GM23338 (cell line): Measurements from ENCODE around the gene ISG15. TPM values are rescaled to one million over a fixed set of nuclear protein-coding genes. Genes with fewer than 3 reads are reported as not detected.

Source experiments
- ATAC-seq: fragments of 200-7000 bp; cut with Tn5 transposase; 3 replicates; pipeline ENCODE4 v1.9.1; 2020
- DNase-seq: peaks from one replicate; pipeline ENCODE4 v3.0.0-alpha.2; 2015; ENCODE audit warnings: low spot score
- H2AFZ ChIP-seq: fragments of 200-600 bp; sonication (generic); 2 replicates; pipeline ENCODE4 v1.8.0; 2016; ENCODE audit warnings: antibody characterized with exemption, mild to moderate bottlenecking, moderate library complexity
- H3F3A ChIP-seq: fragments of 200-600 bp; sonication (generic); replicated peaks from 2 replicates; pipeline ENCODE4 v1.8.0; 2017; ENCODE audit warnings: antibody characterized with exemption, mixed run types, low read depth
- H3K27ac ChIP-seq: fragments of 200-600 bp; sonication (generic); 2 replicates; pipeline ENCODE4 v1.6.1; 2016; ENCODE audit warnings: low read depth
- H3K27me3 ChIP-seq: fragments of 200-600 bp; sonication (generic); 2 replicates; pipeline ENCODE4 v1.8.0; 2016; ENCODE audit warnings: mild to moderate bottlenecking, mixed run types, moderate library complexity; ENCODE audit not compliant: insufficient read depth
- H3K36me3 ChIP-seq: fragments of 200-600 bp; sonication (generic); 2 replicates; pipeline ENCODE4 v1.8.0; 2016; ENCODE audit warnings: mild to moderate bottlenecking; ENCODE audit not compliant: insufficient read depth
- H3K4me1 ChIP-seq: fragments of 200-600 bp; sonication (generic); 2 replicates; pipeline ENCODE4 v1.8.0; 2016; ENCODE audit warnings: mild to moderate bottlenecking, moderate library complexity; ENCODE audit not compliant: insufficient read depth
- H3K4me2 ChIP-seq: fragments of 200-600 bp; sonication (generic); 2 replicates; pipeline ENCODE4 v1.7.1; 2017; ENCODE audit warnings: mixed run types
- H3K4me3 ChIP-seq: fragments of 200-600 bp; sonication (generic); 2 replicates; pipeline ENCODE4 v1.6.1; 2016; ENCODE audit warnings: mixed run types
- H3K79me2 ChIP-seq: fragments of 200-600 bp; sonication (generic); replicated peaks from 2 replicates; pipeline ENCODE4 v1.8.0; 2017; ENCODE audit warnings: mild to moderate bottlenecking; ENCODE audit not compliant: insufficient read depth
- H3K9me2 ChIP-seq: fragments of 200-600 bp; sonication (generic); 2 replicates; pipeline ENCODE4 v1.8.0; 2017; ENCODE audit not compliant: insufficient read depth
- H4K20me1 ChIP-seq: fragments of 200-600 bp; sonication (generic); replicated peaks from 2 replicates; pipeline ENCODE4 v1.8.0; 2017; ENCODE audit warnings: mild to moderate bottlenecking; ENCODE audit not compliant: insufficient read depth
- H3K27ac Mint-ChIP-seq: 2 replicates; pipeline ENCODE4 v1.8.0; 2020; ENCODE audit warnings: inconsistent platforms, mild to moderate bottlenecking, moderate library complexity, mixed read lengths
- H3K27me3 Mint-ChIP-seq: 3 replicates; pipeline ENCODE4 v1.8.0; 2022; ENCODE audit warnings: low read depth, mild to moderate bottlenecking, moderate library complexity, mixed read lengths, inconsistent platforms; ENCODE audit not compliant: insufficient read depth, poor library complexity
- H3K36me3 Mint-ChIP-seq: 3 replicates; pipeline ENCODE4 v1.8.0; 2021; ENCODE audit warnings: low read depth, mild to moderate bottlenecking, inconsistent platforms, moderate library complexity, mixed read lengths
- H3K4me1 Mint-ChIP-seq: 3 replicates; pipeline ENCODE4 v1.8.0; 2020; ENCODE audit warnings: mild to moderate bottlenecking, inconsistent platforms, mixed read lengths
- H3K4me3 Mint-ChIP-seq: 3 replicates; pipeline ENCODE4 v1.8.0; 2021; ENCODE audit warnings: moderate library complexity, mild to moderate bottlenecking, inconsistent platforms, mixed read lengths
- H3K9me3 Mint-ChIP-seq: 3 replicates; pipeline ENCODE4 v1.8.0; 2020; ENCODE audit warnings: moderate library complexity, mild to moderate bottlenecking, inconsistent platforms, mixed read lengths
- EZH2 ChIP-seq: fragments of 200-600 bp; sonication (generic); IDR thresholded peaks from one replicate; pipeline ENCODE4 v1.8.0; 2017; ENCODE audit warnings: antibody characterized with exemption, mild to moderate bottlenecking, low read depth; ENCODE audit not compliant: unreplicated experiment
- EZH2phosphoT487 ChIP-seq: fragments of 200-600 bp; sonication (generic); IDR thresholded peaks from one replicate; pipeline ENCODE4 v1.8.1; 2018; ENCODE audit warnings: antibody characterized with exemption; ENCODE audit not compliant: unreplicated experiment
- JUNB ChIP-seq: IDR thresholded peaks from one replicate; pipeline ENCODE4 v1.6.1; 2016; ENCODE audit warnings: antibody characterized with exemption; ENCODE audit not compliant: unreplicated experiment
- NANOG ChIP-seq: IDR thresholded peaks from 2 replicates; pipeline ENCODE4 v1.6.1; 2016; ENCODE audit warnings: antibody characterized with exemption, borderline replicate concordance
- STAT1 ChIP-seq: IDR thresholded peaks from one replicate; pipeline ENCODE4 v1.6.1; 2016; ENCODE audit warnings: antibody characterized with exemption; ENCODE audit not compliant: unreplicated experiment
- polyA plus RNA-seq: library from polyadenylated mRNA; unstranded; fragments of >200 nt; fragmentation: Nextera tagmentation; extraction: Ambion mirVana; gene quantifications from 2 replicates; pipeline ENCODE4 v1.2.1, GENCODE V29; 2016
- total RNA-seq: library from RNA; depleted of rRNA; stranded (reverse); fragments of >200 nt; shearing (Covaris generic); gene quantifications from 2 replicates; pipeline ENCODE4 v1.2.3, GENCODE V29; 2014
- TF ChIP-seq, protein P1 (sequence below): IDR thresholded peaks from one replicate; pipeline ENCODE4 v1.6.1; 2018; ENCODE audit warnings: antibody characterized with exemption; ENCODE audit not compliant: unreplicated experiment

Gene ISG15
- total and polyA plus RNA-seq, 2 experiments from 2014 or later = 52.9 to 101 TPM

GRCh38 chr1:970242-970972 lies 42.9 kb upstream of the ISG15 start (continued):
- TF ChIP-seq, protein P1, sequence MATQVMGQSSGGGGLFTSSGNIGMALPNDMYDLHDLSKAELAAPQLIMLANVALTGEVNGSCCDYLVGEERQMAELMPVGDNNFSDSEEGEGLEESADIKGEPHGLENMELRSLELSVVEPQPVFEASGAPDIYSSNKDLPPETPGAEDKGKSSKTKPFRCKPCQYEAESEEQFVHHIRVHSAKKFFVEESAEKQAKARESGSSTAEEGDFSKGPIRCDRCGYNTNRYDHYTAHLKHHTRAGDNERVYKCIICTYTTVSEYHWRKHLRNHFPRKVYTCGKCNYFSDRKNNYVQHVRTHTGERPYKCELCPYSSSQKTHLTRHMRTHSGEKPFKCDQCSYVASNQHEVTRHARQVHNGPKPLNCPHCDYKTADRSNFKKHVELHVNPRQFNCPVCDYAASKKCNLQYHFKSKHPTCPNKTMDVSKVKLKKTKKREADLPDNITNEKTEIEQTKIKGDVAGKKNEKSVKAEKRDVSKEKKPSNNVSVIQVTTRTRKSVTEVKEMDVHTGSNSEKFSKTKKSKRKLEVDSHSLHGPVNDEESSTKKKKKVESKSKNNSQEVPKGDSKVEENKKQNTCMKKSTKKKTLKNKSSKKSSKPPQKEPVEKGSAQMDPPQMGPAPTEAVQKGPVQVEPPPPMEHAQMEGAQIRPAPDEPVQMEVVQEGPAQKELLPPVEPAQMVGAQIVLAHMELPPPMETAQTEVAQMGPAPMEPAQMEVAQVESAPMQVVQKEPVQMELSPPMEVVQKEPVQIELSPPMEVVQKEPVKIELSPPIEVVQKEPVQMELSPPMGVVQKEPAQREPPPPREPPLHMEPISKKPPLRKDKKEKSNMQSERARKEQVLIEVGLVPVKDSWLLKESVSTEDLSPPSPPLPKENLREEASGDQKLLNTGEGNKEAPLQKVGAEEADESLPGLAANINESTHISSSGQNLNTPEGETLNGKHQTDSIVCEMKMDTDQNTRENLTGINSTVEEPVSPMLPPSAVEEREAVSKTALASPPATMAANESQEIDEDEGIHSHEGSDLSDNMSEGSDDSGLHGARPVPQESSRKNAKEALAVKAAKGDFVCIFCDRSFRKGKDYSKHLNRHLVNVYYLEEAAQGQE = no peak

GRCh38 chr1:970973-971730 lies 42.1 kb upstream of the ISG15 start:
- peaks cover 43% of the 10 kb centered on the region for H3K27me3 Mint-ChIP-seq

More at GRCh38 chr1:970973-971730, 42.1 kb upstream of the ISG15 start:
- Histone ChIP-seq H3K9me2 (no peaks in the 10 kb centered on the region), H3K27me3 (peaks cover 40% of the 10 kb centered on the region), H3K79me2 (no peaks in the 10 kb centered on the region), H3K4me3 (no peak overlapping the region; the same call in 1 of the 2 replicates), H4K20me1 (0 out of 2 replicates have a peak, but pooled peaks cover 2% of the 10 kb centered on the region), H3F3A (peaks cover 7% of the 10 kb centered on the region), H3K4me1 (no peaks in the 10 kb centered on the region; the same call in 1 of the 2 replicates), H3K36me3 (no peaks in the 10 kb centered on the region), H3K27ac (no peak overlapping the region), H3K4me2 (peak overlapping the region; percentile 71), H2AFZ (no peak overlapping the region)
- no peaks in the 10 kb centered on the region for H3K36me3 Mint-ChIP-seq
- DNase-seq (no peak), ATAC-seq (no peak)
- H3K4me1 Mint-ChIP-seq = peaks cover 4% of the 10 kb centered on the region
- H3K27ac Mint-ChIP-seq = no peak overlapping the region
- TF ChIP-seq NANOG (no peak), EZH2phosphoT487 (no peak), STAT1 (no peak), EZH2 (no peak), JUNB (no peak)
- TF ChIP-seq, protein P1 = no peak
- H3K9me3 Mint-ChIP-seq = no peaks in the 10 kb centered on the region
- H3K4me3 Mint-ChIP-seq = no peak overlapping the region
